Measurements from ENCODE around the gene ASPSCR1.

GRCh38 chr17:81990836-81991683 is 13.6 kb downstream of the ASPSCR1 start:
- no peak for TF ChIP-seq CTCF (conservative IDR thresholded peaks at IDR 0.05)
- no peak for TF ChIP-seq EZH2 (IDR thresholded peaks at IDR 0.05; ENCODE audit: low read depth)
